Fibroblast of the aortic adventitia (primary cell): ENCODE measurements around the gene SP1. TPM values are rescaled to one million over a fixed set of nuclear protein-coding genes. Genes with fewer than 3 reads are reported as not detected.
A peak's percentile ranks its signal among the peaks of the same experiment; 100 is the strongest.
"Not testable (repeated sequence)": the region's sequence is repeated elsewhere in the genome, so short reads cannot be mapped to it uniquely, and the experiment has no call there.

Experiments used
- DNase-seq: peaks from one replicate; pipeline ENCODE4 v3.0.0-alpha.2; 2010; ENCODE audit warnings: low read depth
- H3K4me3 ChIP-seq: 2 replicates; pipeline ENCODE4 v1.5.1; 2011; ENCODE audit warnings: low read depth, mild to moderate bottlenecking, control low read depth, low read length, moderate library complexity
- CTCF ChIP-seq: IDR thresholded peaks from 2 replicates; pipeline ENCODE4 v1.5.1; 2011; ENCODE audit warnings: mild to moderate bottlenecking, low read length, control low read depth, inconsistent platforms; ENCODE audit not compliant: insufficient read depth
- total RNA-seq: library from RNA; depleted of rRNA; stranded (reverse); fragments of >200 nt; gene quantifications from 2 replicates; pipeline ENCODE4 v1.2.3, GENCODE V29; 2012; ENCODE audit warnings: low replicate concordance

Gene SP1
- total RNA-seq, 1 donor, result 63.3 TPM

DNA sequence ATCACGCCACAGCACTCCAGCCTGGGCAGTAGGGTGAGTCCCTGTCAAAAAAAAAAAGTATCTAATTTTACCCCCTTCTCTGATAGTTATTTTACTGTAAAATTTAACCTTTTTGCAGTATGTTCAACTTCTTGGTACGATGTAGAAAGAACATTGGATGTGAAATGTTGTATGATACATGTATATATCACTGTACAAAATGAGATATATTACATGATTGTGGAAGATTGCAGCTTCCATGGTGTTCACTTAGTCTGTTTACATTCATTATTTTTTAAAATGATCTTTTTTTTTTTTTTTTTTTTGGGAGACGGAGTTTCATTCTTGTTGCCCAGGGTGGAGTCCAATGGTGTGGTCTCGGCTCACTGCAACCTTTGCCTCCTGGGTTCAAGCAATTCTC lies 9.0 kb downstream of the SP1 start:
- no peak for TF ChIP-seq CTCF
- peak overlapping the region; percentile 39 for H3K4me3 ChIP-seq
- no peak for DNase-seq

DNA sequence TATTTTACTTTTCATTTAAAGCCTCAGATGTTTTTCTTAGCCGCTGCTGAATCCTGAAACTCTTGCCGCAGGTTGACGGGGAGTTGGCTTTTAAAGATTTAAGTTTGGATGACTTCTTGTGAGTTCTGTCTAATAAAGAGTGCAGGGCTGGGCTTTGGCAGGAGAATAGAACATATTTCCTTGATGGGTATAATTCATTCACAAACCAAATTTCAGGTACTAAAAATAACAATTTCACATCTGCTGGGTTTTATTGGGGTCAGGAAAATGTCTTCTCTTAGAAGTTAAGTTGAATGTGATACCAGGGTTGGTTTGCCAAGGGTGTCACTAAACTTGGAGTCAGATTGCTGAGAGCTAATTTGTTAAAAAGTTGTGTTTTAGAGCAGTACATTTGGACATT lies 9.7 kb downstream of the SP1 start:
- no peak for TF ChIP-seq CTCF
- H3K4me3 ChIP-seq, result no peak overlapping the region

DNA sequence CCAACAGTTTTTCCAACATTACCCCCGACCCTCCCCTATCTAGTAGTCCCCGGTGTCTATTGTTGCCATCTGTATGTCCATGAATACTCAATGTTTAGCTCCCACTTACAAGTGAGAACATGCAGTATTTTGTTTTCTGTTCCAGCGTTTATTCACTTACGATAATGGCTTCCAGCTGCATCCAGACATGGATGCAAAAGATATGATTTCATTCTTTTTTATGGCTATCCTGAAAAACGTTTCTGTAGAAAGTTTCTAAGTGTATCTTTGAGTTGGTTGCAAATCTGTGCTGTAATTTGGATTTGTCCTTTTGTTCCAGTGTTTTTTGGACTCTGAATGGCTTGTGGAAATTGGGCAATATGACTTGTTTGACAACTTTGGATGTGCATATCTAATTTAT lies 11.7 kb downstream of the SP1 start:
- TF ChIP-seq CTCF, result no peak
- no peak for DNase-seq
- H3K4me3 ChIP-seq, result no peak overlapping the region

More for the DNA sequence above, 9.7 kb downstream of the SP1 start:
- peak; percentile 22 for DNase-seq

GRCh38 chr12:53399896-53400295 lies 19.9 kb downstream of the SP1 start:
- no peak overlapping the region for H3K4me3 ChIP-seq
- no peak for DNase-seq
- TF ChIP-seq CTCF, result no peak

GRCh38 chr12:53402351-53402750 lies 22.4 kb downstream of the SP1 start:
- H3K4me3 ChIP-seq, DNase-seq: not testable (repeated sequence)

- no peak overlapping the region for H3K4me3 ChIP-seq
- no peak for TF ChIP-seq CTCF
- DNase-seq, result no peak
Measured at GRCh38 chr12:53402871-53403270, 22.9 kb downstream of the SP1 start.

- no peak overlapping the region for H3K4me3 ChIP-seq
- DNase-seq, result no peak
- TF ChIP-seq CTCF, result no peak
Measured at GRCh38 chr12:53410951-53411350, 31.0 kb downstream of the SP1 start.
